Measurements from ENCODE around the gene PTPN4.
A peak's percentile ranks its signal among the peaks of the same experiment; 100 is the strongest.

The PTPN4 gene

GRCh38 chr2:119941388-119941787, 181.7 kb downstream of the PTPN4 start:
- DNase-seq (ENCODE audit: extremely low read depth, low read depth), result no peak
- TF ChIP-seq CTCF (IDR thresholded peaks at IDR 0.05; ENCODE audit: low read depth, low read length), result no peak

- DNase-seq (ENCODE audit: extremely low read depth, low read depth), result no peak
- no peak for TF ChIP-seq CTCF (IDR thresholded peaks at IDR 0.05; ENCODE audit: low read depth, low read length)
Measured at GRCh38 chr2:119941981-119942513, 182.3 kb downstream of the PTPN4 start.

- peak; percentile 12 for DNase-seq (ENCODE audit: extremely low read depth, low read depth)
- TF ChIP-seq CTCF (IDR thresholded peaks at IDR 0.05; ENCODE audit: low read depth, low read length), result no peak
Measured at GRCh38 chr2:119943058-119943457, 183.3 kb downstream of the PTPN4 start.

DNA sequence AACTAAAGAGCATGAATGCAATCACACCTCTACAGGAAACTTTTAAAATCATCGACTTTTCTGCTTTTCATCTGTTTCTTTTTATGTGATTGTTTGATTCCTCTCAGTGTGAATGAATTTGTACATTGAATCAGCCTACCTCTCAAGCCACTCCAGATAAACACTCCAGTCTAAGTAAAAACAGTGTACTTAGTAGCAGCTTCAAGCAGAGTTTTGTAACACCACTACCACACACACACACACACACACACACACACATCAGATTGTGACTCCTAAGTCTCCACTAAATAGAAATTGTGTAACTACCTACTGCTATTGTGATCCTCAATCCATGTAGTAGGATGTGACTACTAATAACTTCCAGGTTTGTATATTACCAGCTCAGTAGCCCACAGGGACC, 187.8 kb downstream of the PTPN4 start:
- DNase-seq (ENCODE audit: extremely low read depth, low read depth), result no peak
- no peak for TF ChIP-seq CTCF (IDR thresholded peaks at IDR 0.05; ENCODE audit: low read depth, low read length)

DNA sequence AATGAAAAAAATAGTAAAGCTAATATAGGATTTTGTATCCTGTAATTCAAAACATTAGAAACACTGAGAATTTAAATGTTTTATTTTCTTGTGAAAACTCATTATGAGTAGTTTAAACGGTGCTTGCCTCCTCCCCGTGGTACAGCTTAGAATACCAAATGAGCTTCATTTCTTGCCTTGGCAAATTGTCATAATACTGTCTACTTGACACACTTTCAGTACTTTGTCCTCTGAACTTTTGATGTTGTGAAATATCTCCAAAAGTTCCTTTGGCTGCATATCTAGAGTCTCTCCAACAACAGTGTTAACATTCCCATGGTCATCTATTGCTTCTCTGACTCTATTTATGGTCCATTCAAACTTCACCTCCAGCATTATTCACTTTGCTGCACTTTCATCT, 191.2 kb downstream of the PTPN4 start:
- DNase-seq (ENCODE audit: extremely low read depth, low read depth), result no peak
- no peak for TF ChIP-seq CTCF (IDR thresholded peaks at IDR 0.05; ENCODE audit: low read depth, low read length)

- DNase-seq (ENCODE audit: extremely low read depth, low read depth), result no peak
- TF ChIP-seq CTCF (IDR thresholded peaks at IDR 0.05; ENCODE audit: low read depth, low read length), result no peak
Measured at GRCh38 chr2:119958670-119959268, 199.0 kb downstream of the PTPN4 start.

DNA sequence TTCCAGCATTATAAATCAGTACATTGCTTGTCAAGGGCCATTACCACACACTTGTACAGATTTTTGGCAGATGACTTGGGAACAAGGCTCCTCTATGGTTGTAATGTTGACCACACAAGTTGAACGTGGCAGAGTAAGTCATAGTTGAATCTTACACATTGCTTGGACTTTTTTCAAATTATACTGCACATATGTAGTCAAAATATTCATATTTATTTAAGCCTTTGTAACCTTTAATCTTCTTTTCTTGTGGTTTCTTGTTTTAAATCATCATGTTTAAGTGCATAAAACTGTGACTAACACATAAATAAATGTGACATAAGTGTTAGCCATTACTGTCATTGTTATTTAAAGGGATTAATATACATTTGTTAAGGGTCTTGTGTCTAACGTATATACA, 201.1 kb downstream of the PTPN4 start:
- no peak for TF ChIP-seq CTCF (IDR thresholded peaks at IDR 0.05; ENCODE audit: low read depth, low read length)
- DNase-seq (ENCODE audit: extremely low read depth, low read depth), result no peak
